Type B pancreatic cell (in vitro differentiated cells): ENCODE results near the gene TMEM41B. TPM values are rescaled to one million over a fixed set of nuclear protein-coding genes. Genes with fewer than 3 reads are reported as not detected.
A peak's percentile ranks its signal among the peaks of the same experiment; 100 is the strongest.

Source experiments
- DNase-seq: peaks from one replicate; pipeline ENCODE4 v3.0.0; 2021; ENCODE audit warnings: mixed read lengths; ENCODE audit not compliant: unreplicated experiment; ENCODE audit errors: extremely low spot score
- H3K27ac Mint-ChIP-seq: 2 replicates; pipeline ENCODE4 v1.8.0; 2021; ENCODE audit warnings: mild to moderate bottlenecking, mixed read lengths
- H3K27me3 Mint-ChIP-seq: 2 replicates; pipeline ENCODE4 v1.8.0; 2021; ENCODE audit warnings: mixed read lengths
- H3K36me3 Mint-ChIP-seq: 2 replicates; pipeline ENCODE4 v1.8.0; 2021; ENCODE audit warnings: mixed read lengths
- H3K4me1 Mint-ChIP-seq: one replicate; pipeline ENCODE4 v1.8.0; 2021; ENCODE audit warnings: mixed read lengths; ENCODE audit not compliant: unreplicated experiment
- H3K4me3 Mint-ChIP-seq: 2 replicates; pipeline ENCODE4 v1.8.0; 2021; ENCODE audit warnings: mild to moderate bottlenecking, mixed read lengths
- H3K9me3 Mint-ChIP-seq: 2 replicates; pipeline ENCODE4 v1.8.0; 2021; ENCODE audit warnings: mixed read lengths
- CTCF ChIP-seq: fragments of 200-600 bp; sonication (generic); conservative IDR thresholded peaks from 2 replicates; pipeline ENCODE4 v1.5.0; 2021; ENCODE audit warnings: antibody characterized with exemption, mild to moderate bottlenecking
- total RNA-seq: library from RNA; stranded (reverse); gene quantifications from 2 replicates; pipeline ENCODE4 v1.2.1, GENCODE V29; 2021; ENCODE audit warnings: low replicate concordance

The TMEM41B gene
- total RNA-seq, 1 donor from 2014 or later: 46.5 TPM

DNA sequence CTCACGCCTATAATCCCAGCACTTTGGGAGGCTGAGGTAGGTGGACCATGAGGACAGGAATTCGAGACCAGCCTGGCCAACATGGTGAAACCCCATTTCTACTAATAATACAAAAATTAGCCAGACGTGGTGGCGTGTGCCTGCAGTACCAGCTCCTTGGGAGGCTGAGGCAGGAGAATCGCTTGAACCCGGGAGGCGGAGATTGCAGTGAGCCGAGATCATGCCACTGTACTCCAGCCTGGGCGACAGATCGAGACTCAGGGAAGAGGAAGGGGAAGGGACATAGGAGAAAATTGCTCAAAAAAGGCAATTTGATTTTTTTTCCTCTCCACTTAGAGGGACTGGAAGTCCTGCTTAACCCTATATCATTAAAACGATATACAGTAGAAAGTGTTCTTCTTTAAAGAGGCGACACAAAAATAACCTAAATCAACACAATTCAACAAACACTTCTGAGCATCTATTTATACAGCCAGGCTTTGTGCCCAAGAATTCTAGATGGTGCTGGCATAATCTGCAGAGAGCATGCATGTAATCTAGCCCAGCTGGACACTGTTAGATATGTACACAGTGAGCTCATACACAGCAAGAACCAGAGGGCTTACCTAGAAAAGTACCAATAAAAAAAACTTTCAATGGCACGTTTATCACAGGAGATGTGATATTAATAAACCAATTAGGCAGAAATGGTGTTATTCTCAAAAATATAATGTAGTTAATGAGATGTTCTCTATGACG, 28.4 kb downstream of the TMEM41B start:
- H3K4me1 Mint-ChIP-seq: no peaks in the 10 kb centered on the region
- peaks cover 15% of the 10 kb centered on the region for H3K36me3 Mint-ChIP-seq
- peak; percentile 16 for DNase-seq
- no peak overlapping the region for H3K27ac Mint-ChIP-seq
- H3K9me3 Mint-ChIP-seq: no peaks in the 10 kb centered on the region
- no peaks in the 10 kb centered on the region for H3K27me3 Mint-ChIP-seq
- TF ChIP-seq CTCF: no peak
- H3K4me3 Mint-ChIP-seq: no peak overlapping the region

DNA sequence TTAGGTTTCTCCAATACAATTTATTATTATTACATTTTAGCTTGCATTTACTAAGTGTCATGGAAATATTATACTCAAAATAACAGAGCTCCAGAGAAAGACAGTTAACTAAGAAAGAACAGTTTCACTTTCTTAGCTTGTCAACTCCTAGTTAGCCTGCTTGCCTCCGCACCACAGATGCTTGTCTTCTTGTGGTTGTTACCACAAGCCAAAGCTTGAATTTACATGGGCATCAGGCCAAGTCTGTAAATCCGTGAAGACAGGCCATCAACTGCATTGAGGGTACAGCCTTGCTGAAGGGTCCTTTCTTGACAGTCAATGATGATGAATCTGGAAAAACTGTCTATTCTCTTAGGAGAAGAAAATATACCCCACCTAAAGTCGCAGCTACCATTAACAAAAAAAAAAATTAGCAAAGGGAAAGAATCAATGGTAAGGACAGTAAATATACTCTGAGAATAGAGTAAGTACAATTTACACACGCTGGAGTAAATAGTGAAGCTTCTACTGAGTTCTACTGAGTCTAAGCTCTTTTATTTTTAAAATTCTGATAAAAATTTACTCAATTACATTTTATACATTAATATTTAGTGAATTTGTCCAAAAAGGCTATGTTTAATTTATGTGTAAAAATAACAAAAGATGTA, 33.6 kb downstream of the TMEM41B start:
- Mint-ChIP-seq H3K36me3 (peaks cover 15% of the 10 kb centered on the region), H3K27ac (no peak overlapping the region), H3K27me3 (no peaks in the 10 kb centered on the region), H3K9me3 (no peaks in the 10 kb centered on the region), H3K4me3 (no peak overlapping the region), H3K4me1 (no peaks in the 10 kb centered on the region)
- DNase-seq: no peak
- TF ChIP-seq CTCF: no peak

DNA sequence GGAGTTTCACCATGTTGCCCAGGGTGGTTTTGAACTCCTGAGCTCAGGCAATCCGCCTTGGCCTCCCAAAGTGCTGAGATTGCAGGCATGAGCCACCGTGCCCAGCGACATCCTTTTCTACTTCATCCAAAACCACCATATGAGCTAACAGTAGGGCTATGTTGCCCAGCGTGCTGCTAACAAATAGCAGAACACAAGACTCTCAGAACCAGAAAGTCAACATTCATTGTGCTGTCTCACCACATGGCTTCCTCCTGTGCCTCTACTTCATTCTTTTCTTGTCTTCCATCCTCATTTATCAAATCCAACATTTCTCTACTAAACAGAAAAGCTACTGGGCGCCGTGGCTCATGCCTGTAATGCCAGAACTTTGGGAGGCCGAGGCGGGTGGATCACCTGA, 37.2 kb downstream of the TMEM41B start:
- H3K27ac Mint-ChIP-seq: peak overlapping the region; percentile 73
- TF ChIP-seq CTCF: no peak
- no peaks in the 10 kb centered on the region for H3K9me3 Mint-ChIP-seq
- no peaks in the 10 kb centered on the region for H3K27me3 Mint-ChIP-seq
- H3K36me3 Mint-ChIP-seq: peaks cover 20% of the 10 kb centered on the region
- peak; percentile 49 for DNase-seq
- H3K4me1 Mint-ChIP-seq: peaks cover 5% of the 10 kb centered on the region
- H3K4me3 Mint-ChIP-seq: no peak overlapping the region

- Mint-ChIP-seq H3K9me3 (no peaks in the 10 kb centered on the region), H3K27me3 (no peaks in the 10 kb centered on the region), H3K4me1 (peaks cover 8% of the 10 kb centered on the region), H3K4me3 (no peak overlapping the region), H3K27ac (peak overlapping the region; percentile 53), H3K36me3 (peaks cover 20% of the 10 kb centered on the region)
- no peak for TF ChIP-seq CTCF
- DNase-seq: no peak
These were observed 37.8 kb downstream of the TMEM41B start for GRCh38 chr11:9276571-9276970.

- Mint-ChIP-seq H3K4me3 (no peak overlapping the region), H3K36me3 (peaks cover 13% of the 10 kb centered on the region), H3K27ac (no peak overlapping the region), H3K27me3 (no peaks in the 10 kb centered on the region), H3K9me3 (peaks cover 3% of the 10 kb centered on the region), H3K4me1 (peaks cover 12% of the 10 kb centered on the region)
- TF ChIP-seq CTCF: no peak
- no peak for DNase-seq
These were observed 39.7 kb downstream of the TMEM41B start for GRCh38 chr11:9274499-9275258.
